ENCODE measurements around the gene ZSWIM8.
A peak's percentile ranks its signal among the peaks of the same experiment; 100 is the strongest.

Gene ZSWIM8

DNA sequence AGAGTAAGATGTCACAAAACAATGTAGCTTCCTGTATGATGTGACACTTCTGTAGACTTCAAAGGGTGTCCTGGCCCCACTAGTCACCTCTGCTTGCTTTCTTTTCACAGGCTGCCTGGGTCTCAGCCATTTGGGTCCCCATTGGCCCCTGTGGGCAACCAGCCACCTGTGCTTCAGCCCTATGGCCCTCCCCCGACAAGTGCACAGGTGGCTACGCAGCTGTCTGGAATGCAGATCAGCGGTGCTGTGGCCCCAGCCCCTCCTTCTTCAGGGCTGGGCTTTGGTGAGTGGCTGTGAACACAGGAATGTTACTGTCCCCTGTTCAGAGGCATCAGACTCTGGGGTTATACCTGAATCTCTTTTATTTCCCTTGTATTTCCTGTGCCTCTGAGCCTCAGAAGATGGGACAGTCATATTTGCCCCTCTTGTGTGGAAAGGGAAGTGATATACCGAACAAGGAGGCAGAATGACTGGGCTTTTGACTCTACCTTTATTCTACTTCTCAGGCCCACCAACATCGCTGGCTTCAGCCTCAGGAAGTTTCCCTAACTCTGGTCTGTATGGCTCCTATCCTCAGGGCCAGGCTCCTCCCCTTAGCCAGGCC, 25.8 kb upstream of the ZSWIM8 start:
- H3K27me3 ChIP-seq (replicated peaks; ENCODE audit: control insufficient read depth, insufficient read depth, low read length): no peaks in the 10 kb centered on the region
- DNase-seq (ENCODE audit: low read depth): no peak
- H3K9me3 ChIP-seq (ENCODE audit: control insufficient read depth, low read length): no peaks in the 10 kb centered on the region
- H3K4me3 ChIP-seq (ENCODE audit: low read length): no peak overlapping the region
- H3K36me3 ChIP-seq (ENCODE audit: control insufficient read depth, insufficient read depth, low read length, severe bottlenecking): peaks cover 65% of the 10 kb centered on the region
- no peaks in the 10 kb centered on the region for H3K4me1 ChIP-seq (ENCODE audit: control insufficient read depth, insufficient read depth, low read length)
- H3K9ac ChIP-seq (ENCODE audit: low read length): no peak overlapping the region

DNA sequence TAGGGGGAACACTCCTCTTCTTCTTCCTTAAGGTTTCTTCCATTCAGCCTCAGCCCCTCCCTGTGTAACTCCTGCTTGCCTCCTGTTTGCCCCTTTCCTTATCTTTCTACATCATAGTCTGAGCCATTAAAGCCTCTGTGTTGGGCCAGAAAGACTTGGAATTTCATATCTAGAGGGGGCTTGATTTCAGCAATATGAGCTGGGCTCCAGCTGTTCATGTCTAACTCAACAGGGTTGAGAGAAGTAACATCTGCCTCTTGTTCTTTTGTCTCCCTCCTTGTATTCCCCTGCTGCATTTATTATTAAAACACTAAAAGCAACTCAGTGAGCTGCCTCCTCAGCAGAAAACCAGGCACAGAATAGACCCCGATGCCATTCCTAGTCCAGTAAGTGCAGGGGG, 23.6 kb upstream of the ZSWIM8 start:
- no peaks in the 10 kb centered on the region for H3K27me3 ChIP-seq (replicated peaks; ENCODE audit: control insufficient read depth, insufficient read depth, low read length)
- no peak overlapping the region for H3K9ac ChIP-seq (ENCODE audit: low read length)
- H3K4me3 ChIP-seq (ENCODE audit: low read length): no peak overlapping the region
- H3K4me1 ChIP-seq (ENCODE audit: control insufficient read depth, insufficient read depth, low read length): no peaks in the 10 kb centered on the region
- DNase-seq (ENCODE audit: low read depth): no peak
- H3K9me3 ChIP-seq (ENCODE audit: control insufficient read depth, low read length): no peaks in the 10 kb centered on the region
- H3K36me3 ChIP-seq (ENCODE audit: control insufficient read depth, insufficient read depth, low read length, severe bottlenecking): peaks cover 83% of the 10 kb centered on the region

GRCh38 chr10:73762915-73763314, 22.5 kb upstream of the ZSWIM8 start:
- no peaks in the 10 kb centered on the region for H3K27me3 ChIP-seq (replicated peaks; ENCODE audit: control insufficient read depth, insufficient read depth, low read length)

DNA sequence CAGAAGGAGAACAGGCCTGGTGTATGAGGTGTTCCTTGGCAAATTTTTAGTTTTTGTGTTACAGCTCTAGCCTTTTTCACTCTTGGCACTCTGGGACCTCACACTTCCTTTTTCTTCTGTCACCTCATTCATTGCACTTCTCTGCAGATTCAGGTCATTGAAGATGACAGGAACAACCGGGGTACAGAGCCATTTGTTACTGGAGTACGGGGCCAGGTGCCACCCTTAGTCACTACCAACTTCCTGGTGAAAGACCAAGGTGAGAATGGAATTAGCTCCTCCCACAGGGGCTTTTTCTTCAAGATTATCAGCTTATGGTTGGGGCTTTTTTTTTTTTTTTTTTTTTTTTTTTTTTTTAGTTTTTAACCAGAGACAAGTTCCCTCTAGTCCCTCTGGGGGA, 22.1 kb upstream of the ZSWIM8 start:
- H3K9me3 ChIP-seq (ENCODE audit: control insufficient read depth, low read length): no peaks in the 10 kb centered on the region
- H3K9ac ChIP-seq (ENCODE audit: low read length): no peak overlapping the region
- DNase-seq (ENCODE audit: low read depth): no peak
- H3K36me3 ChIP-seq (ENCODE audit: control insufficient read depth, insufficient read depth, low read length, severe bottlenecking): peaks cover 95% of the 10 kb centered on the region
- no peak overlapping the region for H3K4me3 ChIP-seq (ENCODE audit: low read length)
- H3K4me1 ChIP-seq (ENCODE audit: control insufficient read depth, insufficient read depth, low read length): no peaks in the 10 kb centered on the region
- H3K27me3 ChIP-seq (replicated peaks; ENCODE audit: control insufficient read depth, insufficient read depth, low read length): no peaks in the 10 kb centered on the region

More at GRCh38 chr10:73762915-73763314, 22.5 kb upstream of the ZSWIM8 start:
- Histone ChIP-seq H3K9me3 (ENCODE audit: control insufficient read depth, low read length) (no peaks in the 10 kb centered on the region), H3K9ac (ENCODE audit: low read length) (no peak overlapping the region), H3K36me3 (ENCODE audit: control insufficient read depth, insufficient read depth, low read length, severe bottlenecking) (peaks cover 92% of the 10 kb centered on the region), H3K4me1 (ENCODE audit: control insufficient read depth, insufficient read depth, low read length) (no peaks in the 10 kb centered on the region), H3K4me3 (ENCODE audit: low read length) (no peak overlapping the region)
- no peak for DNase-seq (ENCODE audit: low read depth)

DNA sequence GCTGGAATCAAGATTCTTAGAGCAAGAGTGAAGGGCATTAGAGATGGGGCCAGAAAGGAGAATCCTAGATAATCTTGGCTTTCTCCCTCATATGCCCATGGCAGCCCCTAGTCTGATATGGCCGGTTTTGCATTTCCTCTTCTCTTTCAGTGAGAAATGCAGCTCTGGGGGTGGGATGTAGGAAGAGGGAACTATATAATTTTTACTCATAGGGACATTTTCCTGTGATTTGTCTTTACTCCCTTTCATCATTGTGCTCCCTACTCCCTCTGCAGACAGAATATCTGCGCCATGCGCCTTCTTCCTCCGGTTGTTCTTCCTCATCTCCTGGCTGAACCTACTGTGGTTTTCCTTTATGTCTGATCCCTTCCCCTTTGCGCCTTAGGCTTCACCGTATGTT, 20.3 kb upstream of the ZSWIM8 start:
- no peak overlapping the region for H3K9ac ChIP-seq (ENCODE audit: low read length)
- H3K27me3 ChIP-seq (replicated peaks; ENCODE audit: control insufficient read depth, insufficient read depth, low read length): no peaks in the 10 kb centered on the region
- H3K9me3 ChIP-seq (ENCODE audit: control insufficient read depth, low read length): no peaks in the 10 kb centered on the region
- no peaks in the 10 kb centered on the region for H3K4me1 ChIP-seq (ENCODE audit: control insufficient read depth, insufficient read depth, low read length)
- no peak for DNase-seq (ENCODE audit: low read depth)
- no peak overlapping the region for H3K4me3 ChIP-seq (ENCODE audit: low read length)
- H3K36me3 ChIP-seq (ENCODE audit: control insufficient read depth, insufficient read depth, low read length, severe bottlenecking): peaks cover 95% of the 10 kb centered on the region

GRCh38 chr10:73768881-73769280, 16.5 kb upstream of the ZSWIM8 start:
- peaks cover 71% of the 10 kb centered on the region for H3K36me3 ChIP-seq (ENCODE audit: control insufficient read depth, insufficient read depth, low read length, severe bottlenecking)

DNA sequence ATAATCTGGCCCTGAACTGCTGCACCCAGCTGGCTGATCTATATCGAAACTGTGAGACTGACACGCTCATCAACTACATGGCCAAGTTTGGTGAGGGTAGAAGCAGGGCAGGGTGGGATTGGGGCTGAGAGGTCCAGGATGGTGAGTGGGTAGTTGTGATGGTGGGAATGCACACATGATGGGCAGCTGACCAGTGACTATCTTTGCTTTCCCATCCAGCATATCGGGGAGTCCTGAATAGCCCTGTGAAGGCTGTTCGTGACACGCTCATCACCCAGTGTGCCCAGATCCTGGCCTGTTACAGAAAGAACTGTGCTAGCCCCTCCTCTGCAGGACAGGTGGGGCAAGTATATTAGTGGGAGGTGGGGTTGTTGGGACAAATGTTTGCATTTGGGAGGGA, 16.0 kb upstream of the ZSWIM8 start:
- Histone ChIP-seq H3K36me3 (ENCODE audit: control insufficient read depth, insufficient read depth, low read length, severe bottlenecking) (peaks cover 68% of the 10 kb centered on the region), H3K9ac (ENCODE audit: low read length) (no peak overlapping the region), H3K4me1 (ENCODE audit: control insufficient read depth, insufficient read depth, low read length) (peaks cover 24% of the 10 kb centered on the region), H3K9me3 (ENCODE audit: control insufficient read depth, low read length) (no peaks in the 10 kb centered on the region), H3K27me3 (replicated peaks; ENCODE audit: control insufficient read depth, insufficient read depth, low read length) (no peaks in the 10 kb centered on the region), H3K4me3 (ENCODE audit: low read length) (no peak overlapping the region)
- DNase-seq (ENCODE audit: low read depth): no peak

More at GRCh38 chr10:73768881-73769280, 16.5 kb upstream of the ZSWIM8 start:
- Histone ChIP-seq H3K9me3 (ENCODE audit: control insufficient read depth, low read length) (no peaks in the 10 kb centered on the region), H3K4me3 (ENCODE audit: low read length) (no peak overlapping the region), H3K9ac (ENCODE audit: low read length) (no peak overlapping the region), H3K27me3 (replicated peaks; ENCODE audit: control insufficient read depth, insufficient read depth, low read length) (no peaks in the 10 kb centered on the region), H3K4me1 (ENCODE audit: control insufficient read depth, insufficient read depth, low read length) (peaks cover 18% of the 10 kb centered on the region)
- no peak for DNase-seq (ENCODE audit: low read depth)

- peak overlapping the region; percentile 91 for H3K9ac ChIP-seq (ENCODE audit: low read length)
- no peaks in the 10 kb centered on the region for H3K27me3 ChIP-seq (replicated peaks; ENCODE audit: control insufficient read depth, insufficient read depth, low read length)
- H3K36me3 ChIP-seq (ENCODE audit: control insufficient read depth, insufficient read depth, low read length, severe bottlenecking): peaks cover 49% of the 10 kb centered on the region
- H3K4me1 ChIP-seq (ENCODE audit: control insufficient read depth, insufficient read depth, low read length): peaks cover 39% of the 10 kb centered on the region
- H3K4me3 ChIP-seq (ENCODE audit: low read length): peak overlapping the region; percentile 83
- peak; percentile 91 for DNase-seq (ENCODE audit: low read depth)
- no peaks in the 10 kb centered on the region for H3K9me3 ChIP-seq (ENCODE audit: control insufficient read depth, low read length)
Measured at GRCh38 chr10:73771722-73772280, 13.6 kb upstream of the ZSWIM8 start.

DNA sequence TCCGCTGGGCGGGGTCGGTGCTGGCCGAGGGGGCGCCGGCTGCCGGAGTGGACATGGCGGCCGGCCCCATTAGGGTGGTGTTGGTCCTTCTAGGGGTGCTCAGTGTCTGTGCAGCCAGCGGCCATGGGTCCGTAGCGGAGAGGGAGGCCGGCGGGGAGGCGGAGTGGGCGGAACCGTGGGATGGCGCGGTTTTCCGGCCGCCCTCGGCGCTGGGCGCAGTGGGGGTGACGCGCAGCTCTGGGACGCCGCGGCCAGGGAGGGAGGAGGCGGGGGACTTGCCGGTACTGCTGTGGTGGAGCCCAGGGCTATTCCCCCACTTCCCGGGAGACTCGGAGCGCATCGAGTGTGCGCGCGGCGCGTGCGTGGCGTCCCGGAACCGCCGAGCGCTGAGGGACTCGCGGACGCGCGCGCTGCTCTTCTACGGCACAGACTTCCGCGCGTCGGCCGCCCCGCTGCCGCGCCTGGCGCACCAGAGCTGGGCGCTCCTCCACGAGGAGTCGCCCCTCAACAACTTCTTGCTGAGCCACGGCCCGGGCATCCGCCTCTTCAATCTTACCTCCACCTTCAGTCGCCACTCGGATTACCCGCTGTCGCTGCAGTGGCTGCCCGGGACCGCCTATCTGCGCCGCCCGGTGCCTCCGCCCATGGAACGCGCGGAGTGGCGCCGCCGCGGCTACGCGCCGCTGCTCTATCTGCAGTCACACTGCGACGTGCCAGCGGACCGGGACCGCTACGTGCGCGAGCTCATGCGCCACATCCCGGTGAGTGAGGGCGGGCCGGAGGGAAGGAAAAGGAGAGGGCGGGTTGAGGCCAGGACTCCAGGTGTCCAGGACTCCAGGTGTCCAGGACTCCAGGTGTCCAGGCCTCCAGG, 12.9 kb upstream of the ZSWIM8 start:
- Histone ChIP-seq H3K27me3 (replicated peaks; ENCODE audit: control insufficient read depth, insufficient read depth, low read length) (no peaks in the 10 kb centered on the region), H3K4me1 (ENCODE audit: control insufficient read depth, insufficient read depth, low read length) (peaks cover 39% of the 10 kb centered on the region), H3K9ac (ENCODE audit: low read length) (peak overlapping the region; percentile 91), H3K36me3 (ENCODE audit: control insufficient read depth, insufficient read depth, low read length, severe bottlenecking) (peaks cover 45% of the 10 kb centered on the region), H3K4me3 (ENCODE audit: low read length) (peak overlapping the region; percentile 83), H3K9me3 (ENCODE audit: control insufficient read depth, low read length) (no peaks in the 10 kb centered on the region)
- peak; percentile 88 for DNase-seq (ENCODE audit: low read depth)

- DNase-seq (ENCODE audit: low read depth): peak; percentile 48
- Histone ChIP-seq H3K36me3 (ENCODE audit: control insufficient read depth, insufficient read depth, low read length, severe bottlenecking) (peaks cover 38% of the 10 kb centered on the region), H3K9me3 (ENCODE audit: control insufficient read depth, low read length) (no peaks in the 10 kb centered on the region), H3K9ac (ENCODE audit: low read length) (peak overlapping the region; percentile 91), H3K27me3 (replicated peaks; ENCODE audit: control insufficient read depth, insufficient read depth, low read length) (no peaks in the 10 kb centered on the region), H3K4me1 (ENCODE audit: control insufficient read depth, insufficient read depth, low read length) (peaks cover 43% of the 10 kb centered on the region), H3K4me3 (ENCODE audit: low read length) (peak overlapping the region; percentile 83)
Measured at GRCh38 chr10:73773152-73773879, 12.1 kb upstream of the ZSWIM8 start.

GRCh38 chr10:73774637-73775036, 10.8 kb upstream of the ZSWIM8 start:
- H3K9me3 ChIP-seq (ENCODE audit: control insufficient read depth, low read length): no peaks in the 10 kb centered on the region
- peaks cover 46% of the 10 kb centered on the region for H3K4me1 ChIP-seq (ENCODE audit: control insufficient read depth, insufficient read depth, low read length)
- peak overlapping the region; percentile 63 for H3K4me3 ChIP-seq (ENCODE audit: low read length)
- DNase-seq (ENCODE audit: low read depth): peak; percentile 41
- no peaks in the 10 kb centered on the region for H3K27me3 ChIP-seq (replicated peaks; ENCODE audit: control insufficient read depth, insufficient read depth, low read length)
- H3K36me3 ChIP-seq (ENCODE audit: control insufficient read depth, insufficient read depth, low read length, severe bottlenecking): peaks cover 28% of the 10 kb centered on the region
- H3K9ac ChIP-seq (ENCODE audit: low read length): peak overlapping the region; percentile 10
